Progenitor cell of endocrine pancreas (in vitro differentiated cells): Measurements from ENCODE around the gene SHISA5. TPM values are rescaled to one million over a fixed set of nuclear protein-coding genes. Genes with fewer than 3 reads are reported as not detected.
"Not testable (repeated sequence)": the region's sequence is repeated elsewhere in the genome, so short reads cannot be mapped to it uniquely, and the experiment has no call there.

Experiments
- DNase-seq: peaks from one replicate; pipeline ENCODE4 v3.0.0; 2021; ENCODE audit warnings: low spot score; ENCODE audit not compliant: unreplicated experiment
- H3K27ac Mint-ChIP-seq: 2 replicates; pipeline ENCODE4 v1.8.0; 2021; ENCODE audit warnings: mild to moderate bottlenecking, moderate library complexity, mixed read lengths
- H3K27me3 Mint-ChIP-seq: 2 replicates; pipeline ENCODE4 v1.8.0; 2021; ENCODE audit warnings: mixed read lengths
- H3K36me3 Mint-ChIP-seq: 2 replicates; pipeline ENCODE4 v1.8.0; 2022; ENCODE audit warnings: mixed read lengths; ENCODE audit not compliant: insufficient read depth
- H3K4me1 Mint-ChIP-seq: 2 replicates; pipeline ENCODE4 v1.8.0; 2021; ENCODE audit warnings: low read depth, mixed read lengths
- H3K4me3 Mint-ChIP-seq: 2 replicates; pipeline ENCODE4 v1.8.0; 2021; ENCODE audit warnings: low read depth, mild to moderate bottlenecking, moderate library complexity, mixed read lengths
- H3K9me3 Mint-ChIP-seq: 2 replicates; pipeline ENCODE4 v1.8.0; 2021; ENCODE audit warnings: low read depth, mixed read lengths
- total RNA-seq: library from RNA; stranded (reverse); gene quantifications from 2 replicates; pipeline ENCODE4 v1.2.1, GENCODE V29; 2021
- TF ChIP-seq, protein P1 (sequence below): fragments of 200-600 bp; sonication (generic); IDR thresholded peaks from one replicate; pipeline ENCODE4 v1.5.0; 2021; ENCODE audit warnings: antibody characterized with exemption, mild to moderate bottlenecking; ENCODE audit not compliant: unreplicated experiment

The SHISA5 gene
- total RNA-seq, 1 donor from 2014 or later, result 162 TPM

DNA sequence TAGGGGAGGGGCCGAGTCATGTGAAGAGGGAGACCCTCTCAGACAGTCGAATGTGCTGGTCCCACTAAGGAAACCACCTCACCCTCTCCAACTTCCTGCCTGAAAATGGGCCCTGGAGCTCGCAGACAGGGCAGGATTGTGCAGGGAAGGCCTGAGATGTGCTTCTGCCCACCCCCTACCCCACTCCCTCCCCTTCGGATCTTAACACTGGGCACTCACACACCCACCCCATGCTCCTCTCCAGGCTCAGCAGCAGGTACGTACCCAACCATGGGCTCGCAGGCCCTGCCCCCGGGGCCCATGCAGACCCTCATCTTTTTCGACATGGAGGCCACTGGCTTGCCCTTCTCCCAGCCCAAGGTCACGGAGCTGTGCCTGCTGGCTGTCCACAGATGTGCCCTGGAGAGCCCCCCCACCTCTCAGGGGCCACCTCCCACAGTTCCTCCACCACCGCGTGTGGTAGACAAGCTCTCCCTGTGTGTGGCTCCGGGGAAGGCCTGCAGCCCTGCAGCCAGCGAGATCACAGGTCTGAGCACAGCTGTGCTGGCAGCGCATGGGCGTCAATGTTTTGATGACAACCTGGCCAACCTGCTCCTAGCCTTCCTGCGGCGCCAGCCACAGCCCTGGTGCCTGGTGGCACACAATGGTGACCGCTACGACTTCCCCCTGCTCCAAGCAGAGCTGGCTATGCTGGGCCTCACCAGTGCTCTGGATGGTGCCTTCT lies 37.4 kb downstream of the SHISA5 start:
- Mint-ChIP-seq H3K36me3 (peaks cover 9% of the 10 kb centered on the region), H3K9me3 (no peaks in the 10 kb centered on the region), H3K4me3 (no peak overlapping the region), H3K27me3 (no peaks in the 10 kb centered on the region), H3K4me1 (peaks cover 18% of the 10 kb centered on the region), H3K27ac (peak overlapping the region; percentile 98)
- TF ChIP-seq, protein P1, sequence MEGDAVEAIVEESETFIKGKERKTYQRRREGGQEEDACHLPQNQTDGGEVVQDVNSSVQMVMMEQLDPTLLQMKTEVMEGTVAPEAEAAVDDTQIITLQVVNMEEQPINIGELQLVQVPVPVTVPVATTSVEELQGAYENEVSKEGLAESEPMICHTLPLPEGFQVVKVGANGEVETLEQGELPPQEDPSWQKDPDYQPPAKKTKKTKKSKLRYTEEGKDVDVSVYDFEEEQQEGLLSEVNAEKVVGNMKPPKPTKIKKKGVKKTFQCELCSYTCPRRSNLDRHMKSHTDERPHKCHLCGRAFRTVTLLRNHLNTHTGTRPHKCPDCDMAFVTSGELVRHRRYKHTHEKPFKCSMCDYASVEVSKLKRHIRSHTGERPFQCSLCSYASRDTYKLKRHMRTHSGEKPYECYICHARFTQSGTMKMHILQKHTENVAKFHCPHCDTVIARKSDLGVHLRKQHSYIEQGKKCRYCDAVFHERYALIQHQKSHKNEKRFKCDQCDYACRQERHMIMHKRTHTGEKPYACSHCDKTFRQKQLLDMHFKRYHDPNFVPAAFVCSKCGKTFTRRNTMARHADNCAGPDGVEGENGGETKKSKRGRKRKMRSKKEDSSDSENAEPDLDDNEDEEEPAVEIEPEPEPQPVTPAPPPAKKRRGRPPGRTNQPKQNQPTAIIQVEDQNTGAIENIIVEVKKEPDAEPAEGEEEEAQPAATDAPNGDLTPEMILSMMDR, result no peak
- DNase-seq, result no peak

DNA sequence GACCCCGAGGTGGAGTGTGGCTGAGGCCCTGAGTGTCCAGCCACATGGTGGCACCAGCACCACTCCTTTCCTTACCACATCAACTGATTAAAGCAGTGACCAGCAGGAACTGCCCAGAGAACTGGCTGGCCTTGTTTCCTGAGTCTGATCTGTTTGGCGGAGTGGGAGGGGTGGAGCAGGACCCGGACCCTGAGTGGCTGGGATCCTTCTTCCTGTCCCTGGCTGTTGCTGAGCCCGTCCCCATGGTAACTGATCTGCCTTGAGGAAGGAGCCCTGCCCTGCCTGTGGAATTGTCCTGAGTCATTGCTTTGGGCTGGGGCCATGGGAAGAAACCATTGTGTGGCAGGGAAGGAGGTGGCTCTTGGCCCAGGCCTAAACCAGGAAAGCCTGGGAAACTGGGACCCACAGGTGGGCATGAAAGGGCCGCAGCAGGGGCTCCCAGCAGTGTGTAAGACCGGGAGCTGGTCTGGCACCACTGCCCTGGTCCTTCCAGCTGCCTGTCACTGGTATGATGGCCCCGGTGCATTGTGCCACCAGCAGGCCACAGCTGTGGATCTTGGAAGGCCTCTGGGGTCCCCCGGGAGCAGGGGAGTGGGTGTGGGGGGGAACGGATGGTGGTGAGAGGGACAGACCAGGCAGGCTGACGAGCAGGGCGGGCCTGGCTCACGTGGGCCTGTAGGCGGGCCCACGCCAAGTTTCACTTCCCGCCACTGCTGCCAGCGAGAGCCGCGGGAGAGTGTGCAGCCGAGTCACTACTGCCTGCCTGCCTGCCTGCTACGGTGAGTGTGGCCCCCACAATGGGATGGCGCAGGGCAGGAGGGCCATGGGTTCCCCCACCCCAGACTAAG lies 38.2 kb downstream of the SHISA5 start:
- Mint-ChIP-seq H3K4me3 (peak overlapping the region; percentile 56), H3K9me3 (no peaks in the 10 kb centered on the region), H3K36me3 (peaks cover 10% of the 10 kb centered on the region), H3K27ac (peak overlapping the region; percentile 98), H3K4me1 (peaks cover 18% of the 10 kb centered on the region), H3K27me3 (no peaks in the 10 kb centered on the region)
- peak; percentile 85 for DNase-seq
- TF ChIP-seq, protein P1, result peak; percentile 71

DNA sequence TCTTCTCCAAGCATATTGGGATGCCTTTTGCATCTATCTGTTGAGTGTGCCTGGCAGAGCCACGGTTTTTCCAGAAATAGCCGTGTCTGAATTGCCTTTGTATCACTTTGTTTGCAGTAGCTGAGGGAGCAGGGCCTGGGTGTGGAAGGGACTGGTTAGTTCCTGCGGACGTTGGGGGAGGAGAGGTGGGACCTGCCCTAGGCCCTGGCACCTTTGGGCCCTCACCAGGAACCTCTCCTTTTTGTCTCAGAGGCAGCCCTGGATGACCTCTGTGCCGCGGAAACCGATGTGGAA lies 38.8 kb downstream of the SHISA5 start:
- no peak for DNase-seq
- Mint-ChIP-seq H3K36me3 (peaks cover 10% of the 10 kb centered on the region), H3K4me3 (no peak overlapping the region), H3K9me3 (no peaks in the 10 kb centered on the region), H3K27ac (peak overlapping the region; percentile 98), H3K4me1 (peaks cover 18% of the 10 kb centered on the region), H3K27me3 (no peaks in the 10 kb centered on the region)
- TF ChIP-seq, protein P1, result no peak

DNA sequence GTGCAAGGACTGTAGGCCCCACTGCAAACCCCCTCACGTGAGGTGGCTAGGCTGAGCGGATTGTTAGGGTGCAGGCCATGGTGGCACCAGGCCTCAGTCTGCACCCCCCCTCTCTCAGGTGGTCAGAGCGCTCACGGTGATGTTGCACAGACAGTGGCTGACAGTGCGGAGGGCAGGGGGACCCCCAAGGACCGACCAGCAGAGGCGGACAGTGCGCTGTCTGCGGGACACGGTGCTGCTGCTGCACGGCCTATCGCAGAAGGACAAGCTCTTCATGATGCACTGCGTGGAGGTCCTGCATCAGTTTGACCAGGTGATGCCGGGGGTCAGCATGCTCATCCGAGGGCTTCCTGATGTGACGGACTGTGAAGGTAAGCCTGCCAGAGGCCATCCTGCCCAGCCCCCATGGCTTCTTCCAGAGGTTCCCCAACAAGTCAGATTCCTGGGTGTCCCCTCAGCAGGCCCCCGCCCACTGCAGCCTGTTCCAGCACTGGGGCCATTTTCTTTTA lies 39.2 kb downstream of the SHISA5 start:
- H3K9me3 Mint-ChIP-seq, result no peaks in the 10 kb centered on the region
- no peak for DNase-seq
- H3K4me3 Mint-ChIP-seq, result no peak overlapping the region
- TF ChIP-seq, protein P1, result no peak
- peaks cover 8% of the 10 kb centered on the region for H3K36me3 Mint-ChIP-seq
- H3K27ac Mint-ChIP-seq, result peak overlapping the region; percentile 98
- peaks cover 15% of the 10 kb centered on the region for H3K4me1 Mint-ChIP-seq
- no peaks in the 10 kb centered on the region for H3K27me3 Mint-ChIP-seq

DNA sequence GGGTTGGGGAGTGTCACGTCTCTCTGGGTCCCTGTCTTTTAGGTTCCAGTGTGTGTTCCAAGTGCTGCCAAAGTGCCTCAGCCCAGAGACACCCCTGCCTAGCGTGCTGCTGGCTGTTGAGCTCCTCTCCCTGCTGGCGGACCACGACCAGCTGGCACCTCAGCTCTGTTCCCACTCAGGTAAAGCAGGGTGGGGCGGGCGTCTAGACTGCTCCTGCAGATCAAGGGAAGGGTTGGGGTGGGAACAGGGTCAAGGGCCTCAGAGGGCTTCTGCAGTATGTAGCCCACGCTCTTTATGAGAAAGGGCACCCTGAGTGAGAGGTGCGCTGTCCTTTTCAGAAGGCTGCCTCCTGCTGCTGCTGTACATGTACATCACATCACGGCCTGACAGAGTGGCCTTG lies 40.3 kb downstream of the SHISA5 start:
- Mint-ChIP-seq H3K27ac (no peak overlapping the region), H3K27me3 (no peaks in the 10 kb centered on the region), H3K36me3 (peaks cover 7% of the 10 kb centered on the region), H3K4me1 (peaks cover 15% of the 10 kb centered on the region), H3K4me3 (no peak overlapping the region), H3K9me3 (no peaks in the 10 kb centered on the region)
- TF ChIP-seq, protein P1, result no peak
- no peak for DNase-seq

DNA sequence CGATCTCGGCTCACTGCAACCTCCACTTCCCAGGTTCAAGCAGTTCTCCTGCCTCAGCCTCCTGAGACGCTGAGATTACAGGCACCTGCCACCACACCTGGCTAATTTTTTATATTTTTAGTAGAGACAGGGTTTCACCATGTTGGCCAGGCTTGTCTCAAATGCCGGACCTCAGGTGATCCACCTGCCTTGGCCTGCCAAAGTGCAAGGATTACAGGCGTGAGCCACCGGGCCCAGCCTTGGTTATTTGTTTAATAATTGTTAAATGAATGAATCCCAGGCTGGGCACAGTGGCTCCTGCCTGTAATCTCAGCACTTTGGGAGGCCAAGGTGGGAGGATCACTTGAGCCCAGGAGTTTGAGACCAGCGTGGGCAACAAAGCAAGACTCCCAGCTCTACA lies 42.2 kb downstream of the SHISA5 start:
- peaks cover 12% of the 10 kb centered on the region for H3K4me1 Mint-ChIP-seq
- H3K9me3 Mint-ChIP-seq, H3K27ac Mint-ChIP-seq, DNase-seq, H3K27me3 Mint-ChIP-seq, H3K36me3 Mint-ChIP-seq, H3K4me3 Mint-ChIP-seq: not testable (repeated sequence)
